ENCODE results near the gene ZPLD1.

DNA sequence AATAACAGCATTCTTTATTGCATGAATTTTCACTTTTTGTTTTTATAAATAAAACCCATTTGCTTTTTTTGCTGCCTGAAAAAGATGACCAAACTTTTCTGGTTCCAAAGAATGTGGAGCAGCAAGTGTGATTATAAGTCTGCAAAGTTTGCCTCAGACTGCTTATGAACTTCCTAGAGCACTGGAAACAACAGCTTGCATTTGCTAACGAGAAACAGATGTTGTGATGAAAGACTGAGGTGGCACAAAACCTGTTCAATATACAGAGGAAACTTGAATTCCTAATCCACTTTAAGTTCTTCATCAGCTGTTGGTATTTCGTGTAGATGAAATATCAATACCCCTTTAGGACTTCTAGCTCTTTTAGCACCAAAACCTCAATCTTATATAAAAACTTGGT, 9.3 kb downstream of the ZPLD1 start:
- TF ChIP-seq, protein P1, sequence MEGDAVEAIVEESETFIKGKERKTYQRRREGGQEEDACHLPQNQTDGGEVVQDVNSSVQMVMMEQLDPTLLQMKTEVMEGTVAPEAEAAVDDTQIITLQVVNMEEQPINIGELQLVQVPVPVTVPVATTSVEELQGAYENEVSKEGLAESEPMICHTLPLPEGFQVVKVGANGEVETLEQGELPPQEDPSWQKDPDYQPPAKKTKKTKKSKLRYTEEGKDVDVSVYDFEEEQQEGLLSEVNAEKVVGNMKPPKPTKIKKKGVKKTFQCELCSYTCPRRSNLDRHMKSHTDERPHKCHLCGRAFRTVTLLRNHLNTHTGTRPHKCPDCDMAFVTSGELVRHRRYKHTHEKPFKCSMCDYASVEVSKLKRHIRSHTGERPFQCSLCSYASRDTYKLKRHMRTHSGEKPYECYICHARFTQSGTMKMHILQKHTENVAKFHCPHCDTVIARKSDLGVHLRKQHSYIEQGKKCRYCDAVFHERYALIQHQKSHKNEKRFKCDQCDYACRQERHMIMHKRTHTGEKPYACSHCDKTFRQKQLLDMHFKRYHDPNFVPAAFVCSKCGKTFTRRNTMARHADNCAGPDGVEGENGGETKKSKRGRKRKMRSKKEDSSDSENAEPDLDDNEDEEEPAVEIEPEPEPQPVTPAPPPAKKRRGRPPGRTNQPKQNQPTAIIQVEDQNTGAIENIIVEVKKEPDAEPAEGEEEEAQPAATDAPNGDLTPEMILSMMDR (IDR thresholded peaks at IDR 0.05; ENCODE audit: insufficient read depth, low read length, poor library complexity, severe bottlenecking) = no peak
- no peak for TF ChIP-seq EZH2phosphoT487 (conservative IDR thresholded peaks at IDR 0.05; ENCODE audit: low read length)

Measured in SU-DHL-6 (cell line).